ENCODE results near the gene DLK1. TPM values are rescaled to one million over a fixed set of nuclear protein-coding genes. Genes with fewer than 3 reads are reported as not detected.

Gene DLK1
- total and polyA plus RNA-seq, 2 experiments from 2014 or later, result 1,378 to 3,299 TPM

DNA sequence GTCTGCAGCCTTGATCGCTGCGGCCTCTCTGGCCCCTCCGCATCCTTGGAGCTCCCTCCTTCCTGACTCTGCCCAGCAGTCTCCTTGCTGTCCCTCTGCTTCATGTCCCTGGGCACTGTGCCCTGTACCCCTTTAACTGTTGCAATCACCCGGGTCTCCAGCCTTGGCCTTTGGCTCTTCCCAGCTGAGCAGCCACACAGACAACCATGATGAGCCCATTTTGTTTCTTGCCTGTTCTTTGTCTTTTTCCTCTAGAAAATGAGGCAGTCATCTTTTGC is 58.6 kb downstream of the DLK1 start:
- H4K20me1 ChIP-seq (ENCODE audit: insufficient read depth, poor library complexity, severe bottlenecking), result no peaks in the 10 kb centered on the region
- 90% methylated on average over 4 of the region's 4 CpGs for WGBS (ENCODE audit: low lambda C conversion rate, missing lambda C conversion rate)
- no peak overlapping the region for H3K27ac ChIP-seq
- no peak overlapping the region for H3K4me2 ChIP-seq
- H2AFZ ChIP-seq, result no peak overlapping the region
- no peak overlapping the region for H3K4me3 ChIP-seq
- H3K79me2 ChIP-seq, result no peaks in the 10 kb centered on the region
- H3K27me3 ChIP-seq, result no peaks in the 10 kb centered on the region
- peaks cover 21% of the 10 kb centered on the region for H3K4me1 ChIP-seq (ENCODE audit: insufficient read depth)
- H3K9me3 ChIP-seq (ENCODE audit: low read depth), result no peaks in the 10 kb centered on the region
- DNase-seq (ENCODE audit: low spot score), result no peak
- TF ChIP-seq EZH2phosphoT487 (IDR thresholded peaks at IDR 0.05; ENCODE audit: low read depth, severe bottlenecking, unreplicated experiment) (no peak), EZH2 (IDR thresholded peaks at IDR 0.05; ENCODE audit: borderline replicate concordance) (no peak)
- TF ChIP-seq, protein P1, sequence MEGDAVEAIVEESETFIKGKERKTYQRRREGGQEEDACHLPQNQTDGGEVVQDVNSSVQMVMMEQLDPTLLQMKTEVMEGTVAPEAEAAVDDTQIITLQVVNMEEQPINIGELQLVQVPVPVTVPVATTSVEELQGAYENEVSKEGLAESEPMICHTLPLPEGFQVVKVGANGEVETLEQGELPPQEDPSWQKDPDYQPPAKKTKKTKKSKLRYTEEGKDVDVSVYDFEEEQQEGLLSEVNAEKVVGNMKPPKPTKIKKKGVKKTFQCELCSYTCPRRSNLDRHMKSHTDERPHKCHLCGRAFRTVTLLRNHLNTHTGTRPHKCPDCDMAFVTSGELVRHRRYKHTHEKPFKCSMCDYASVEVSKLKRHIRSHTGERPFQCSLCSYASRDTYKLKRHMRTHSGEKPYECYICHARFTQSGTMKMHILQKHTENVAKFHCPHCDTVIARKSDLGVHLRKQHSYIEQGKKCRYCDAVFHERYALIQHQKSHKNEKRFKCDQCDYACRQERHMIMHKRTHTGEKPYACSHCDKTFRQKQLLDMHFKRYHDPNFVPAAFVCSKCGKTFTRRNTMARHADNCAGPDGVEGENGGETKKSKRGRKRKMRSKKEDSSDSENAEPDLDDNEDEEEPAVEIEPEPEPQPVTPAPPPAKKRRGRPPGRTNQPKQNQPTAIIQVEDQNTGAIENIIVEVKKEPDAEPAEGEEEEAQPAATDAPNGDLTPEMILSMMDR (IDR thresholded peaks at IDR 0.05; ENCODE audit: poor library complexity), result no peak
- H3K36me3 ChIP-seq (replicated peaks; ENCODE audit: insufficient read depth, low read depth), result no peaks in the 10 kb centered on the region
- H3K9me2 ChIP-seq (replicated peaks; ENCODE audit: insufficient read depth), result no peaks in the 10 kb centered on the region

DNA sequence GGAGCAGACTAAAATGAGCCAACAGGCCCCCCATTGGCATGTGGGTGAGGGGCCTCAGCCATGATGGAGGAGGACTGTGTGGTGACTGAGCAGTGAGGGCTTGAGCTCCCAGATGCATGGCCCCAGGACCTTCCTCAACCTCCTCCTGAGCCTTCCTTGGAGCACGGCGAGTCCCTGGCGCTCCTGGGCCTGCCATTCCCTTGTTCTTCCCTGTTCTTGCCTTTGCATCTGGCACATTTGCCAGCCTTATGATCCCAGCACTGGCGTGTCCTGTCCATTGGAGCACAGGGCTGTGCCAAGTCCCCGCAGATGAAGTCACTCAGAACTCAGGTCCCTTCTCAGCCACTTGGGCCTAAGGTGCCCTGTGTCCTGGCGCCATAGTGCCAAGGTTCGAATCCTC is 58.9 kb downstream of the DLK1 start:
- Histone ChIP-seq H3K27me3 (no peaks in the 10 kb centered on the region), H3K9me3 (ENCODE audit: low read depth) (no peaks in the 10 kb centered on the region), H3K4me2 (no peak overlapping the region), H3K4me1 (ENCODE audit: insufficient read depth) (peaks cover 25% of the 10 kb centered on the region), H3K27ac (no peak overlapping the region), H3K36me3 (replicated peaks; ENCODE audit: insufficient read depth, low read depth) (no peaks in the 10 kb centered on the region), H3K4me3 (no peak overlapping the region), H3K9me2 (replicated peaks; ENCODE audit: insufficient read depth) (no peaks in the 10 kb centered on the region), H2AFZ (no peak overlapping the region), H4K20me1 (ENCODE audit: insufficient read depth, poor library complexity, severe bottlenecking) (no peaks in the 10 kb centered on the region), H3K79me2 (no peaks in the 10 kb centered on the region)
- WGBS (ENCODE audit: low lambda C conversion rate, missing lambda C conversion rate), result 98% methylated on average over 7 of the region's 7 CpGs
- no peak for DNase-seq (ENCODE audit: low spot score)
- TF ChIP-seq EZH2phosphoT487 (IDR thresholded peaks at IDR 0.05; ENCODE audit: low read depth, severe bottlenecking, unreplicated experiment) (no peak), EZH2 (IDR thresholded peaks at IDR 0.05; ENCODE audit: borderline replicate concordance) (no peak)
- TF ChIP-seq, protein P1 (IDR thresholded peaks at IDR 0.05; ENCODE audit: poor library complexity), result no peak

DNA sequence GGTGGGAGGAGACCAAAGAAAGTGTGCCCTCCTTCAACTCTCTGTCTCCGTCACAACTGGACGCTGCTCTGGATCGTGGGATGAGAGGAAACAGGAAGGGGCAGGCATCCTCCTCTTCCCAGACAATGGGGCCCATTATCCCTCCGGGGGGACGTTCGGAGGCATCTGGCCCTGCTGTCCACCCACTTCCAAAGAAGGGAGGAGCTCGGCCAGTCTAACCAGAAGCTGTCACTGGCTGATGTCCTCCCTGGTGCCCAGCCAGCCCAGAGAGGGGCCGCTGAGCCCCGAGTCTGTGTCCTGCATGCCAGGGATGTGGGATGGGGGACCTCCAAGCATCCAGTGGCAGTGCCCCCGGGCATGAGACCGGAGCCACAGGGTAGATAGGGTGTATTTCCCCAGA is 59.4 kb downstream of the DLK1 start:
- H3K27ac ChIP-seq, result no peak overlapping the region
- H3K9me2 ChIP-seq (replicated peaks; ENCODE audit: insufficient read depth), result no peaks in the 10 kb centered on the region
- no peaks in the 10 kb centered on the region for H3K36me3 ChIP-seq (replicated peaks; ENCODE audit: insufficient read depth, low read depth)
- no peaks in the 10 kb centered on the region for H3K79me2 ChIP-seq
- H2AFZ ChIP-seq, result no peak overlapping the region
- no peak overlapping the region for H3K4me2 ChIP-seq
- H3K9me3 ChIP-seq (ENCODE audit: low read depth), result no peaks in the 10 kb centered on the region
- no peaks in the 10 kb centered on the region for H4K20me1 ChIP-seq (ENCODE audit: insufficient read depth, poor library complexity, severe bottlenecking)
- no peak for DNase-seq (ENCODE audit: low spot score)
- no peak overlapping the region for H3K4me3 ChIP-seq
- WGBS (ENCODE audit: low lambda C conversion rate, missing lambda C conversion rate), result 68% methylated on average over 11 of the region's 11 CpGs
- no peaks in the 10 kb centered on the region for H3K27me3 ChIP-seq
- TF ChIP-seq EZH2 (IDR thresholded peaks at IDR 0.05; ENCODE audit: borderline replicate concordance) (no peak), EZH2phosphoT487 (IDR thresholded peaks at IDR 0.05; ENCODE audit: low read depth, severe bottlenecking, unreplicated experiment) (no peak)
- TF ChIP-seq, protein P1 (IDR thresholded peaks at IDR 0.05; ENCODE audit: poor library complexity), result no peak
- peaks cover 27% of the 10 kb centered on the region for H3K4me1 ChIP-seq (ENCODE audit: insufficient read depth)

Measured in hepatocyte (in vitro differentiated cells).